PFSK-1 (cell line): Measurements from ENCODE around the gene PIGV.

Source experiments
- FOXP2 ChIP-seq: optimal IDR thresholded peaks from 2 replicates; pipeline ENCODE3; 2011; ENCODE audit warnings: borderline replicate concordance, control low read depth, inconsistent platforms; ENCODE audit not compliant: insufficient read depth; ENCODE audit errors: extremely low read length, extremely low read depth
- POLR2AphosphoS5 ChIP-seq: IDR thresholded peaks from 2 replicates; pipeline ENCODE4 v1.6.1; 2012; ENCODE audit warnings: low read depth, mild to moderate bottlenecking, control low read depth, low read length, moderate library complexity
- REST ChIP-seq, 2 experiments: IDR thresholded peaks; 2 replicates each; pipeline versions ENCODE4 v1.6.1 to v1.8.0; 2011 to 2012; ENCODE audit warnings: low read depth in 2 of 2, low read length in 2 of 2, control low read depth in 1 of 2, inconsistent platforms in 1 of 2, mild to moderate bottlenecking in 1 of 2, moderate library complexity in 1 of 2; ENCODE audit not compliant: insufficient read depth in 1 of 2
- SIN3A ChIP-seq: IDR thresholded peaks from 2 replicates; pipeline ENCODE4 v1.6.1; 2012; ENCODE audit warnings: mild to moderate bottlenecking, low read length, moderate library complexity, borderline replicate concordance; ENCODE audit not compliant: insufficient read depth
- TAF1 ChIP-seq: IDR thresholded peaks from 2 replicates; pipeline ENCODE4 v1.6.1; 2012; ENCODE audit warnings: low read length, control low read depth, borderline replicate concordance; ENCODE audit not compliant: insufficient read depth

Gene PIGV

GRCh38 chr1:26832249-26832960 lies 44.7 kb downstream of the PIGV start:
- TF ChIP-seq SIN3A = no peak
- TF ChIP-seq POLR2AphosphoS5 = no peak
- no peak for TF ChIP-seq FOXP2
- no peak for TF ChIP-seq REST (IDR thresholded peaks at IDR 0.05; ENCODE audit: insufficient read depth in 1 of 2, low read depth in 2 of 2, low read length in 2 of 2)
- TF ChIP-seq TAF1 = no peak

- no peak for TF ChIP-seq POLR2AphosphoS5
- TF ChIP-seq FOXP2 = no peak
- no peak for TF ChIP-seq REST (IDR thresholded peaks at IDR 0.05; ENCODE audit: insufficient read depth in 1 of 2, low read depth in 2 of 2, low read length in 2 of 2)
- no peak for TF ChIP-seq SIN3A
- no peak for TF ChIP-seq TAF1
Measured at GRCh38 chr1:26833432-26834405, 46.0 kb downstream of the PIGV start.

GRCh38 chr1:26838474-26839338 lies 51.0 kb downstream of the PIGV start:
- TF ChIP-seq FOXP2 = no peak
- no peak for TF ChIP-seq REST (IDR thresholded peaks at IDR 0.05; ENCODE audit: insufficient read depth in 1 of 2, low read depth in 2 of 2, low read length in 2 of 2)
- no peak for TF ChIP-seq POLR2AphosphoS5

GRCh38 chr1:26839339-26839722 lies 51.6 kb downstream of the PIGV start:
- no peak for TF ChIP-seq TAF1
- no peak for TF ChIP-seq POLR2AphosphoS5
- TF ChIP-seq REST (IDR thresholded peaks at IDR 0.05; ENCODE audit: insufficient read depth in 1 of 2, low read depth in 2 of 2, low read length in 2 of 2) = no peak
- TF ChIP-seq SIN3A = no peak
- TF ChIP-seq FOXP2 = no peak
